Activated CD4-positive, alpha-beta T cell treated with anti-CD3 and anti-CD28 coated beads, Interleukin-10, Interleukin-2, amounts not matched to agents 100 ng/mL and 50 ng/mL, durations not matched to agents 16 hours and 8 hours (primary cell): Measurements from ENCODE around the gene CLDN22.

Experiments used
- DNase-seq: peaks from one replicate; pipeline ENCODE4 v3.0.0-alpha.2; 2020

The CLDN22 gene

DNA sequence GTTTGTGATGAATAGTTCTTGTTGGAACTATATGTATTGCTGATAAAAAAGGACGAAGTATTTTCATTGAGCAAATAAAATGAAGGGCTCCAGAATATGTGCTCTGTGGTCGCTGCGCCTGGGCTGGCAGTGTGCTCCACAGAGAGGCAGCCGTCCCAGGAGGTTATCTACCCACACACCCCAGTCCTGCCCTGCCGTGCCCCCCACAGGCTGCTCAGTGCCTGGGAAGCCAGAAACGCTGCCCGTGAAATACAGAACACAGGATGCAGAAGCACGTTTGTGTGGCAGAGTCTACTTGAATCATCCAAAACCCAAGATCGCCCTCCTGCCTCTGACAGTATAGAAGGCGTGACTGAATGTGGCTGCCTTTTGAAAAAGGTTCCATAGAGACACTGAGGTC, 1.4 kb downstream of the CLDN22 start:
- no peak for DNase-seq

DNA sequence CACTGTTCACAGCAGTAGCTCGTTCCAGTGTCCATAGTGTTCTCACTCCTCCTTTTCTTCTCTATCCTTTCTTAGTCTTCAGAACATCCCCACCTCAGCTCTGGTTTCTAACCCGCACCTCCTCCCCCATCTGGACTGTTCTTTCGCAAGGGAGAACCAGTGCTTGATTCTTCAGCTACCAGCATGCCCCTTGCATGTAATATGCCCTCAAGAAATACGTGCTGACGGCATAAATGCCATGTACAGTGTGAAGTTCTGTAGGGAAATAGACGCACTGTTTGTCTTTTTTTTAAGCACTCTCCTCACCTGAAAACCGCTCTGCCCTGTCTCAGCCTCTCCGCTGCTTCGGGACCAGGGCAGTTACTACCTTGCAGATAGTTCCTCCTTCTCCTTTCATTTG, 5.3 kb downstream of the CLDN22 start:
- no peak for DNase-seq

DNA sequence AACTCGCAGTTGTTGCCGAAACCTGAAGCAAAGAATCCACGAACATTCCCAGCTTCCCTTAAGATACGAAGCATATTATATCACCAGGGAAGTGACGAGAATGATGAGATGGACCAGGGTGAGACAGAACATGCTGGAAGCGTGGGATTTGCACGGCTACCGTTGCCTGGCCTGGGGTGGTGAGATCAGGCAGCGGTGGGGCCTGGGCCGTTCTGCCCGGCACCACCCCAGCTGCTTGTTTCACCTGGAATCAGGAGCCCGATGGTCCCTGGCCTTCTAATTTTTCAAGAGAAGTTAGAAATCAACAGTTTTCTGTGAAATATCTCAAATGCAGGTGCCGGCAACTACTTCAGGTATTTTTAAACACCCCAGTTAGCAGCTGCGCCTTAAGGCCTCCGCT, 5.7 kb downstream of the CLDN22 start:
- DNase-seq: no peak

DNA sequence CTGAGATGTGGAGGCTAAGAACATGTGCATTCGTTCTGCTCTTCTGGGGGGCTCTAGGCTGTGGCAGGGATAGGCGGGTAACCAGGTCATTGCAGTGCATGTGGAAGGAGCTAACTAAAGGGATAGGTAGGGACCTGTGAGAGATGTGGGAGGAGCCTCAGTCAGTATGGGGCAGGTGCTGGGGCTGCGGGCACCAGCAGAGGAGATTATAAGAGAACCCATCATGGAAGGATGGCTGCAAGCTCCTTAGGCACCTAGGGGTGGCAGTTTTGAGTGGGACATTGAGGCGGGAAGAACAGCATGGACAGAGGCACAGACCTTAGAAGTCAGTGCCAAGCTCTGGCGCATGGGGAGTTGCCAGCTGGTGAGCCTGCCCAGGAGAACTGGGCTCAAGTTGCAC, 7.2 kb downstream of the CLDN22 start:
- no peak for DNase-seq

DNA sequence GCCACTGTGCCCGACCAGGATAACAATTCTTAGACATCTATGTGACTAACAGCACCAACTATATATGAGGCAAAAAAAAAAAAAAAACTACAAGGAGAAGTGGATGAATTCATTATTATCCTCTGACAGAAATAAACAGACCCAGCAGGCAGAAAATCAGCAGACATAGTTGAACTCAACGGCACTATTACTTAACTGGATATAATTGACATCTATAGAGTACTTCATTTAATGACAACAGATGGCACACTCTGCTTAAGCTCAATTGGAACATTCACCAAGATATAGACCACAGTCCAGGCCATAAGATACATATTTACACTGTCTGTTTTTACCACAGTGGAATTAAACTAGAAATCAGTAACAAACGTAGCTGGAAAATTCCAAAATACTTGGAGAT, 13.3 kb downstream of the CLDN22 start:
- no peak for DNase-seq

DNA sequence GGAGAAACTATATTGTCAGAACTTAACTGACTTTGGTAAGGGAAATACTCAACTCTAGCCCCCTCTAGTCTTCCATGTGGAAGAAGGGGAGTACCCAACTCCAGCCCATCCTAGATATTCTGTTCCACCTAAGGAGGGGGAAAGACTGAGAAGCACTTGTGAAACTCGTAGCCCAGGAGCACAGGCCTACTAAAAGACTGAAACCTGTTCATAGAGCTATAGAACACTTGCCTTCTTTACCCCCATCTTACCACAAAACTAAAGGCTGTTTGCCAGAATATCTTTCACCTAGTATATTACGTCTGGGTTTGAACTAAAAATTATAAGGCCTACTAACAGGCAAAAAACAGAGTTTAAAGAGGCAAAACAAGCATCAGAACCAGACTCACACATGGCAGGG, 15.5 kb downstream of the CLDN22 start:
- no peak for DNase-seq

DNA sequence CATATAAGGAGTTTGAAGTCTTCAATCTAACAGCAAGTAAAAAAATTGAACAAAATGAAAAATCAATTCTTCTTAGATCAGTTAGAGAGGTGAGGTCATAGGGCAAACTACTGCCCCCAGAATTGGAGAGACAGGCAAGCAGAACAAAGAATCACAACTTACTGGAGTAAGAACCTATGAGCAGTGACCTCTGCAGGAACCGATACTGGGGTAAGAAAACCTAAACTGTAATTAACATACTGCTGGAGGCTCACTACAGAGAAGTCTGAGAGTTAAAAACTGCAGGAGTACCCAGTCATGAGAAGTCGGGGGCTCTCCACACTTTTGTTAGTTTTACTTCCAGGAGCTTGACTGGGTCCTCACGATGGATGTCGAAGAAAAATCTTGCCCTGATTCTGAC, 16.0 kb downstream of the CLDN22 start:
- DNase-seq: no peak

DNA sequence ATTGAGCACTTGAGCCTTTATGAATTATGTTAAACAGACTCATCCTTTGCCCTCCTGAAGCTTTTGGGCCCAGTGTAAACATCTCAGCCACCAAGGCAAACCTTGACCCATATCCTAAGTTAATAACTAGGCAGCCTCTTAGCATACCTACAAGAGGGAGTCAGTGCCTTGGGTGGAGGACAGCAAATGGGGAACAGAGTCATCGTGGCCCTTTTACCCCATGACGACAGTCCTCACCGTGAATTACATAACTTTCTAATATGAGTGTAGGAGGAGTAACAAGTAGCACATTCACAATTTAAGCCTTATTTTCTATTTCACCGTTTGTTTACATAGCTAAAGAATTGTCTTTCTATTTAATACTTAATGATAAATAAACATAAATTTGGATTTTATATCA, 16.8 kb downstream of the CLDN22 start:
- DNase-seq: no peak

DNA sequence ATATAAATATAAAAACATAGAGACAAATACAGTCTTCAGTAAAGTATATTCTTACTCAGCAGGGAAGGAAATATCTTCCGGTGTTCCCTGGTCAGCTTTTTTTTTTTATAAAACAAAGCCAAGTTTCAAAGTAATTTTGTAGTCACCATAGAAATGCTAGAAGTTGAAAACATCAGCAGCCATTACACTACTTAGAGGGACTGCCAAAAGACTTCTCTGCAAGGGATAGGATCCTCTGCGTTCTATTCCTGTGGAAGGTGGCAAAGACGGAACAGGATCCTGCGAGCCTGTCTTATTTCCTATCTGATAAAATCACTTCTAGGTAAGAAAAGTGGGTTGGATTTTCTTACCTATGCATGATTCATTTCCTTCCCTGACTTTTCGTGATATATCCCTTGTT, 19.4 kb downstream of the CLDN22 start:
- DNase-seq: no peak

DNA sequence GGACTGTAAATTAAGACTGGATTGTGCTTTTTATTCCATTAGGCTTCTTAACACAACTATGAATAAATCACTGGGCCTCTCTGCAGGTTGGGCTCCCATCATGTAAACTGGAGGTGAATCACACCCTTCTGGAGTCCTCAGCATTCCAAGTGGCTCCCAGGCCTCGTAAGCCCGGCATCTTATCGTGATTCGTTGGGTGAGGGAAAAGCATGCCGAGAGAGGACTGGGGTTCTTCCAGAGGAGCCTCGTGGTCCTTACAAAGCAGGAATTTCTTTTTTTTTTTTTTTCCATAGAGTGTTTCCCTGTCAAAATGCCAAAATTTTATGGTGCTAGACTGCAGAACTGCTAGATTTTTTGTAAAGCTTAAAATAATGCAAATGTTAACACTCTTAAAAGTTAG, 20.0 kb downstream of the CLDN22 start:
- no peak for DNase-seq

DNA sequence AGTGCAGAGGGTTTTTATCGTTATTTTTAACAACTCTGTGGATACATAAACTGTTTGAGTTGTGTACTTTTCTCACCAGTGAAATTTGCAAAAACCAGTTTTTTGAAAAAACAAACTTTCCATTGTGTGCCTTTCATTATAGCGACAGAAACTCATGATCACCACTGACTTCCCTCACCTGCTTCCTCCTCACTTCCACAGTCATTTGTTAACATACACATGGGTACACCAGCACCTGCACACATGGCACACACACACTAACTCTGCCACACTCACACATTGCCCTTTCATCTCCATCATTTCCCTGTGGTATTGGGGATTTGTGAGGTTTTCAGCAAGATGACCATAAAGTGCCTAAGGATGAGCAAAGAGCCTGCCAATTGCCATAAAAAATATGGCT, 20.6 kb downstream of the CLDN22 start:
- no peak for DNase-seq

DNA sequence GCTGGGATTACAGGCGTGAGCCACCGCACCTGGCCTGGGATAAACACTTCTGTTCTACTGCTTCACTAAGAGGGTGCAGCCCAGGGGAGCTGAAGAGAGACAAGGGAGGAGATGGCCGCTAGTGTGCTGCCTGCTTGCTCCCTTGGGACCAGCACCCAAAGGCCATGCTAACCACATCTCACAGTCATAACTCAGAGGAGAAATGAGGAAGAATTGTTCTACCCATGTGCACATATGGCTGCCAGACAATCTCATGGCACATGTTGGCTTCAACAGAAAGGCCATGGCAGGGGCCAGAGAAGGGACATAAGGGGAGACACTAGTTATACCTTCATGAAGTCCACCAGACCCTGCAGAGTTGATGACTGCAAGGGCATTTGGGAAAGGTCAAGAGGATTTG, 22.4 kb downstream of the CLDN22 start:
- DNase-seq: no peak

DNA sequence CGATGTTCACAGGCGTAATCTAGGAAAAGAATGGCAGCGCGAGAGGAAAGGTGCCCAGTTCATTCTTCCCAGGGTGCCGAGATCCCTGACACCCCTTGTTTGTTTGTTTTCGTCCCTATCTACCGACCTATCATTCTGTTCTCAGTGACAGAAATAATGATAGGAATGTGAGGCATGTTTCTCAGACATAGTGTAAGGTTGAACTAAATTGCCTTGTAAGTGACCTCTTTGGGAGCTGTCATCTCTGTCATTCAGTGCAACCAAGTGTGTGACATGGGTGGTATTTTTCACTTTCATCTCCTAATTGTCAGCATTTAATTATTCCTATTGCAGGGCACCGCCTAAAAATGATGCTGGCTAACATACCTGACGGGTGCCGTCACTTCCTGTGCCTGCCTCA, 24.4 kb downstream of the CLDN22 start:
- no peak for DNase-seq

DNA sequence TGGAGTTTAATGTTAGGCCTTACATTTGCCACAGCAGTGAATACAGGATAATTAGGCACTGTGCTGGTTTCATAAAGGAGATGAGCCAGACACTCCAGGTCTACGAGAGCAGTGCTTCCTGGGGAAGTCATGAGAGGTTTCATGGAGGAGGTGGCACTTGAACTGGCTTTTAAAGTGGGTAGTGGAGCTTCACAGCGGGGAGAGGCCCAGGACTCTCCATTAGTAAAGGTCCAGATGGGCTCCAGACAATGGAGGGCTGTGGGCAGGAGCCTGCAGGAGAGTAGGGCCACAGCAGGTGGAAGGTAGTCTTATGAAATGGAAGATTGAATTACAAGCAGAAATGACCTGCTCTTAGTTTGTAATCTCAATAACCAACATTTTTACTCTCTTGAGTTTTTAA, 29.0 kb downstream of the CLDN22 start:
- DNase-seq: no peak

DNA sequence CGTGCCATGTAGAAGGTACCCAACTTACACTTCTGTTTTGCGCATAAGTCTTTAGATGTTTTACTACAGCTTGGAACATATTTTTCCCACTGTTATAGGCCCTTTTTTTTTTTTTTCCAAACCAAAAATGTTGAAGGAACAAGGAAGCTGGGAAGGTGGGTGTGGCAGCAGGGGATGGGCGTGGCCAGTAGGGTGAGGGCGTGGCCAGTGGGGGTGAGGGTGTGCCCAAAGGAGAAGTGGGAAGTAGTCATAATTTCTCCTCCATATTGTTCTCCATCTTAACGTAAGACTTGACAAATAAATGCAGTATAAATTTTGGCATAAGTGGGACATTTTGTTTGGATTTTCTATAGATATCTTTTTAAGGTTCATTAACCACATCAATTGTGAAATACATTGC, 30.4 kb downstream of the CLDN22 start:
- DNase-seq: no peak

DNA sequence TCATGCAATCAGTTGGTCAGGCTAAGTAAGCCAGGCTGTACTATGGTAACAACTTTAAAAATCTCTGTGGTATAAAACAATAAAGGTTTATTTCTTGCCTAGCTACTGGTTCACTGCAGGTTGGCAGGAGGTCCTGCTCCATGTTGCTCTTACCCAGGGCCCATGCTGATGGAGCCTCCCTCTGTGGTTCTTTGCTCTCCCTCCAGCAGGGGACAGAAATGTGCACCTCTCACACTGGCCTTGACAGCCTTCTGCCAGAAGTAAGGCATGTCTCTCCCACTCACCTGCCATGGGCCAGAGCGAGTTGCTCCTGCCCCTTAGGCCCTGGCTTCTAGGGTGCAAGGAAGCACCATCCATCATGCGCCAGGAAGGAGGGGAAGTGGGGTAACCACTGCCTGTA, 31.1 kb downstream of the CLDN22 start:
- no peak for DNase-seq

DNA sequence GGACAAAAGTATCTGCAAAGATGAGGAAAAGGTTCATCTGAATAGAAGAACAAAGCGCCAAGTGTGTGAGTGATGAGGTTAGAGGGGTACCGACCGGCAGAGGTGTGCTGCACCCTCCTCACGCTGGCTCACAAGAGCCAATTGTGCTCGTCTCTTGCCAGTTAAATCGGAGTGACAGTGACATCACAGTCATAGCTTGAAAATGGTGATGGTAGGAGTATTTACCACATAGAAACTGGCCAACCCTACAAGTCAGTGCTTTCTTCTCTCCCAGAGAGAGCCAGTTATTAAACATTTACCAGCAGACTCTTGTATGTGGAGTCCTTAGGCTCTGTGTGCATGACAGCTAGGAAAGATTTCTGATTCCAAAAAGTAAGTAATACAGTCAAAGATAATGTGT, 32.4 kb downstream of the CLDN22 start:
- DNase-seq: no peak

DNA sequence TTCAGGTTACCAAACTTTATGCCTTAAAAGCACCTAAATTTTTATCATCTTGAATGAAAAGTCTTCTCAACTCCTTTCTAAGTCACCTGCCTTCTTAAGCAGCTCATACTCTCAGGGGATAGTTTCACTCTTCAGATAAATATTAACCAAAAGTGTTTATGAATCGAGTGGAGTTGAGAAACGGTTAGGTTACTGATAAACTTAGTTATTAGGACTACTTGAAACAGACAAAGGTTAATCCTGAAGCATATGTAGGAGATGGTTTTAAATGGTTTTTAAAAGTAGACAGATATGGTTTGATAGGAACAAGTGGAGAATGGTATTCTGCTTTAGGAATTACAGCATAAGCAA, 32.8 kb downstream of the CLDN22 start:
- no peak for DNase-seq

DNA sequence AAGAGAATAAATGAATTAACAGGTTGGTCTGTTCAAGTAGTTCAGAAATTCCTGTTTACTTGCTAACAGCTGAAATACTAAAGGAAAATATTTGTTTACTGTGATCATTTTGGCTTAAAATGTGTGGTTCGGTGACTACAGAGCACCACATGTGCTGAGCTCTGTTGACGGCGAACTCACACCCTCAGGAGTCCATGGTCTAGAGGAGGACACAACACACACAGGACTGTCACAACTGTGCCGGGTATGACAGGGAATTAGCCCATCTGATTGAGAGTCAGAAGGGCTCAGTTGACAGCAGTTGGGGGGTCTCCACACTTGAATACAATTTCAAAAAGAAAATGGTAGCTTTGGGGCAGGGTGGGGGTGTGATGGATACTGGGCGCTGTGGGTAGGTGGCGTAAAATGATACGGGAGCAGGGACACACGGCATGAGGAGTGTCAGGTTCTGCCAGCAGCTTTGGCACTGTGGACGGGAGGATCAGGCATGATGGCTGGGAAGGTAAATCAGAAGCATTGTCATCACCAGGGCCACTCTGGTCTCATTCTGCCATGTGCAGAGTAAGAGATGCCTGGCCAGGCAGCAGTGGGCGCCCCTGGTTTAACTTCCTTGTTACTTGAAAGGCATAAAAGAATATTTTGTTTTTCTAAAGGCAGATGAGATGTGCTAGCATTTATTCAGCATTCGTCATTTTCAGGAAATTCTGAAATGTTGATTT, 33.3 kb downstream of the CLDN22 start:
- no peak for DNase-seq

DNA sequence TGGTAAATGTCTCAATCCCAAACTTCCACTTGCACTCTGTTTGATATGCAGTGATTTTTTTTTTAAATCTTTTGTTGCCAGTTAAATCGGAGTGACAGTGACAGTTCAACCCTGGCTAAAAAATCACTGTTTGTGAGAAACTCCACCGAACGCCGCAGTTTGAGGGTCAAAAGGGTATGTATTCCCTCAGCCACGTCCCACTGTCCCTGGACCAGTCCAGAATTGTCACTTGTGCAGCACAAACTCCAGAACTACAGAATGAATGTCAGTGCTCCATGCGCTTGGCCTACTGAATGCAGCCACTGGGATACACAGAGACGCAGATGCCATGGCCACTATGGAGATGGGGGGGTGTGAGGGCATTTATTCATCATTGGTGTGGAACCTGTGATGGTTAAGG, 34.2 kb downstream of the CLDN22 start:
- no peak for DNase-seq

DNA sequence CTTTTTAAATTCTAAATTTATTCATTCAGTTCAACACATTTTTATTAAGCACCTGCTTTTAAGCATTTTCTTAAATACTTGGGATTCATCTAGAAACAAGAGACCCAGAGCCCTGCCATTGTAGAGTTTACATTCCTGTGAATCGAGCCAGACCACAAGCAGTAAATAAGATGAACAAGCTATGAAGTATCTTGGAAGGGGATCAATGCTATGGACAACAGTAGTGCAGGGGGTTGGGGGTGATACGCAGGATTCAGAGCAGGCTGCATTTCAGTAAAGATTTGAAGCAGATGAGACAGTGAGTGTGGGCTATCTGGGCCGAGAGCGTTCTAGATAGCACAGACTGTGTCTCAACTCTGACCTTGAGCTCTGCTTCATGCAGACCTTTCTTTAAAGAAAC, 35.1 kb downstream of the CLDN22 start:
- no peak for DNase-seq

DNA sequence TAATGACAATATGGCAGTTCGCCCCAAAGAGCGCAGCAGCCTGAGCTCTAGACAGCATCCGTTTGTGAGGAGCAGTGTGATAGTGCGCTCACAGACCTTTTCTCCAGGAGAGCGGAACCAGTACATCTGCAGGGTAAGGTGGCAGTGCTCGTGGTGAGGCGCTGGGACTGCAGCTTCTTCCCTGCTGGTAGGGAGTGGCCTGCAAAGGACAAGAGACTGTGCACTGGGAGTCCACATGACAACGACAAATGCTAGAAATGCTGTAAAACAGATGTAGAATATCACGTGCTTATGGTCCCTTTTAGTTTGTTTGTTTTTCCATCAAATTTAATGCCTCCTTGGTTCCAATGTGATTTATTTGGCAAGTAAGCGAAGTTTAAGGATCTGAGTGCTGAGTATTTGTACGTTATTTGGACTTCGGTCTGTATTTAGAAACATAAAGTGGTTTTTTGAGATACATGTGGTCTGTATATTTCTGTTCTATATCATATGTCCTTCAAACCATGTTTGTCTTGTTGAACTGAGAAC, 35.8 kb downstream of the CLDN22 start:
- DNase-seq: no peak

DNA sequence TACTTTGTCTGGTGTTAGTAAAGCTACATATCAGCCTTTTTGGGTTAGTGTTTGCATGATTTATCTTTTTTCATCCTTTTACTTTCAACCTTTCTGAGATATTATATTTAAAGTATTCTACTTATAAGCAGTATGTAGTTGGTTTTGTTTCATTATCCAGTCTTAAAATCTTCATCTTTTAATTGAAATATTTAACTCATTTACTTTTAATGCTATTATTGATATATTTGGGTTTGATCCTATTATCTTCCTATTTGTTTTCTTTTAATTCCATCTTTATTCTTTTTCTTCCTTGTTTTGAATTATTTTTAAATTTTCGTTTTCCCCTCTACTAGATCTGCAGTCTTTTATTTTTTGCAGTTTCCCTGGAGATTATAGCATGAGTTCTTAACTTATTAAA, 44.0 kb downstream of the CLDN22 start:
- no peak for DNase-seq

DNA sequence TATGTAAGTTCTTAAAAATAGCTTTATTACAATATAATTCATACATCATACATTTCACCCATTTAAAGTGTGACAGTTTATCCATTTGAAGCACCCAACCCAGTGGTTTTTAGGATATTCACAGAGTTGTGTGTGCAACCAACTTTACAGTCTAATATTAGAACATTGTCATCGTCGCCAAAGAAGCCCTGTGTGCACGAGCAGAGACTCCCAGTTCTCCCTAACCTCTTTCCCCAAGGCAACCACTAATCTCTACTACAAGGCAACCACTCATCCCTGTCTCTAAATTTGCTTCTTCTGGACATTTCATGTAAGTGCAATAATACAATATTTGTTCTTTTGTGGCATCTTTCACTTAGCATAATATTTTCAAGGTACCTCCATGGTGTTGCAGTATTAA, 47.7 kb downstream of the CLDN22 start:
- DNase-seq: no peak

DNA sequence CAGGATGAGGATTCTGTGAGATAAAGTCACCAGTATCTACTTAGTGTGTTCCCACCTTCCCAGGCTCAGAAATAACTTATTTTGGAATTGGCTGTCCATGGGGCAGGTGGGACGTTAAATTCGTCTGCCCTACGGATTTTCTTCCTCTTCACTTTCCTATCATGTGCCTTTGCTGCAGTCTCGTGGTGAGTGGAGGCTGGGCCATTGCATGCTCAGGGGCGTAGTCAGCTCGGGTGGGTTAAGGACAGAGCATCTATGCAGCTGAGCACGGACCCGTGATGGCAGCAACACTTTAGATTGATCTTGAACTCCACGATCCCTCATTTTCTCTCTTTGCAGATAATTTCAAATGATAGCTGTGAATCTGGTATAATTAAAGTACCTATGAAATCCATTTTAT, 51.5 kb downstream of the CLDN22 start:
- no peak for DNase-seq
